MM.1S (cell line): ENCODE data around the gene AGFG1.

Source experiments
- EZH2 ChIP-seq: fragments of 300-600 bp; sonication (generic); optimal IDR thresholded peaks from 2 replicates; pipeline ENCODE3; 2017; ENCODE audit warnings: low read depth, mild to moderate bottlenecking, antibody characterized with exemption, low read length, mixed read lengths
- TF ChIP-seq, protein P1 (sequence below): fragments of 300-600 bp; sonication (generic); IDR thresholded peaks from 2 replicates; pipeline ENCODE4 v1.5.1; 2016; ENCODE audit warnings: antibody characterized with exemption, low read length, mixed read lengths

DNA sequence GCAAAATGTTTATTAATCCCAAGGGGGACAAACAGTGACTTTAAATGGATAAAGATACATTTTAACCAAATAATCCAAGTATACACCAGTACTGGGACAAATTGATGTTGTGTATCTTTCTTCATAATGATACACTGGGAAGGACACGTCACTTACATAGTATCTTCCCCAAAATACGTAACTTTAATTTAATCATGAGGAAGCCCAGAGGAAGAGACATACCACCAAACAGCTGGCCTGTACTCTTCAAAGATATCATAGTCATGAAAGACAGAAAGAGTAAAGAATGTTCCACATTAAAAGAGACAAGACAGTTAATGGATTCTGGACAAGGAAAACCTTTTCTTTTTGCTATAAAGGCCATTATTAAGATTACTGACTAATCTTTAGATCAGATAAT is 37.1 kb downstream of the AGFG1 start:
- no peak for TF ChIP-seq EZH2
- TF ChIP-seq, protein P1, sequence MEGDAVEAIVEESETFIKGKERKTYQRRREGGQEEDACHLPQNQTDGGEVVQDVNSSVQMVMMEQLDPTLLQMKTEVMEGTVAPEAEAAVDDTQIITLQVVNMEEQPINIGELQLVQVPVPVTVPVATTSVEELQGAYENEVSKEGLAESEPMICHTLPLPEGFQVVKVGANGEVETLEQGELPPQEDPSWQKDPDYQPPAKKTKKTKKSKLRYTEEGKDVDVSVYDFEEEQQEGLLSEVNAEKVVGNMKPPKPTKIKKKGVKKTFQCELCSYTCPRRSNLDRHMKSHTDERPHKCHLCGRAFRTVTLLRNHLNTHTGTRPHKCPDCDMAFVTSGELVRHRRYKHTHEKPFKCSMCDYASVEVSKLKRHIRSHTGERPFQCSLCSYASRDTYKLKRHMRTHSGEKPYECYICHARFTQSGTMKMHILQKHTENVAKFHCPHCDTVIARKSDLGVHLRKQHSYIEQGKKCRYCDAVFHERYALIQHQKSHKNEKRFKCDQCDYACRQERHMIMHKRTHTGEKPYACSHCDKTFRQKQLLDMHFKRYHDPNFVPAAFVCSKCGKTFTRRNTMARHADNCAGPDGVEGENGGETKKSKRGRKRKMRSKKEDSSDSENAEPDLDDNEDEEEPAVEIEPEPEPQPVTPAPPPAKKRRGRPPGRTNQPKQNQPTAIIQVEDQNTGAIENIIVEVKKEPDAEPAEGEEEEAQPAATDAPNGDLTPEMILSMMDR = no peak
